Thoracic aorta (tissue), 2 donors: ENCODE measurements around the gene GLTPD2. TPM values are rescaled to one million over a fixed set of nuclear protein-coding genes. Genes with fewer than 3 reads are reported as not detected.

ENCODE experiments used
- ATAC-seq: fragments of 150-250 bp; one replicate; pipeline ENCODE4 v1.8.0; 2017; ENCODE audit warnings: low read depth; ENCODE audit not compliant: insufficient number of reproducible peaks, low FRiP score
- DNase-seq: peaks from one replicate; pipeline ENCODE4 v3.0.0-alpha.2; 2020; ENCODE audit warnings: low spot score
- H3K27ac ChIP-seq, 2 donors: fragments of 200-600 bp; sonication (generic); 1 replicate in 1 of 2; 2 replicates in 1 of 2; pipeline ENCODE4 v1.5.1; 2016; ENCODE audit warnings: mild to moderate bottlenecking in 2 of 2, moderate library complexity in 2 of 2
- H3K27me3 ChIP-seq: fragments of 200-600 bp; sonication (generic); replicated peaks from 2 replicates; pipeline ENCODE4 v1.6.0; 2016; ENCODE audit warnings: mild to moderate bottlenecking; ENCODE audit not compliant: insufficient read depth
- H3K36me3 ChIP-seq: fragments of 200-600 bp; sonication (generic); one replicate; pipeline ENCODE4 v1.5.1; 2016
- H3K4me1 ChIP-seq, 2 donors: fragments of 200-600 bp; sonication (generic); 1 replicate in 1 of 2; 2 replicates in 1 of 2; pipeline versions ENCODE4 v1.5.1 to v1.6.0; 2016; ENCODE audit warnings: low read depth in 2 of 2, mild to moderate bottlenecking in 1 of 2; ENCODE audit not compliant: control insufficient read depth in 1 of 2
- H3K4me3 ChIP-seq: fragments of 200-600 bp; sonication (generic); 2 replicates; pipeline ENCODE4 v1.5.1; 2016; ENCODE audit warnings: mild to moderate bottlenecking
- H3K9me3 ChIP-seq: fragments of 200-600 bp; sonication (generic); 2 replicates; pipeline ENCODE4 v1.5.1; 2016
- total RNA-seq, 2 donors: library from RNA; depleted of rRNA; stranded (reverse); fragments of >200 nt; gene quantifications; one replicate each; pipeline versions ENCODE4 v1.1.0 to v1.2.3, GENCODE V29; 2016
- TF ChIP-seq, protein P1 (sequence below): fragments of 200-600 bp; sonication (generic); IDR thresholded peaks from one replicate; pipeline ENCODE4 v1.5.1; 2019; ENCODE audit warnings: antibody characterized with exemption

Gene GLTPD2
- total RNA-seq, 2 donors from 2014 or later: not detected

DNA sequence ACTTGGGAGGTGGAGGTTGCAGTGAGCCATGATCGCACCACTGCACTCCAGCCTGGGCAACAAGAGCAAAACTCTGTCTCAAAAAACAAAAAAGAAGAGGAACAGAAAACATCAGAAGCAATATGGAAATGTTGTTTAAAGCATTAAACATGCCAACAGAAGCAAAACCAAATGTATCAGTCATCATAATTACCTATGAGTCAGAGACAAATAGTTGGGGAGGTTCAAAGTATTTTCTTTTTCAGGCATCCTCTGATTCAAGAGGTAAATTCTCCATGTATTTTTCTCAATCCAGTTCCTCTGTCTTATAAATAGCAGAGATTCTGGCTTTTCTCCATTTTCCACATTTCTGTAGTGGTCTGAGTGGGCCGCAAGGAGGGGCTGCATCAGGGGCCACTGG lies 19.1 kb upstream of the GLTPD2 start:
- Histone ChIP-seq H3K4me3 (no peak overlapping the region), H3K36me3 (no peaks in the 10 kb centered on the region), H3K9me3 (no peaks in the 10 kb centered on the region), H3K27ac (no peak overlapping the region), H3K27me3 (no peaks in the 10 kb centered on the region), H3K4me1 (no peaks in the 10 kb centered on the region)
- DNase-seq: no peak
- TF ChIP-seq, protein P1, sequence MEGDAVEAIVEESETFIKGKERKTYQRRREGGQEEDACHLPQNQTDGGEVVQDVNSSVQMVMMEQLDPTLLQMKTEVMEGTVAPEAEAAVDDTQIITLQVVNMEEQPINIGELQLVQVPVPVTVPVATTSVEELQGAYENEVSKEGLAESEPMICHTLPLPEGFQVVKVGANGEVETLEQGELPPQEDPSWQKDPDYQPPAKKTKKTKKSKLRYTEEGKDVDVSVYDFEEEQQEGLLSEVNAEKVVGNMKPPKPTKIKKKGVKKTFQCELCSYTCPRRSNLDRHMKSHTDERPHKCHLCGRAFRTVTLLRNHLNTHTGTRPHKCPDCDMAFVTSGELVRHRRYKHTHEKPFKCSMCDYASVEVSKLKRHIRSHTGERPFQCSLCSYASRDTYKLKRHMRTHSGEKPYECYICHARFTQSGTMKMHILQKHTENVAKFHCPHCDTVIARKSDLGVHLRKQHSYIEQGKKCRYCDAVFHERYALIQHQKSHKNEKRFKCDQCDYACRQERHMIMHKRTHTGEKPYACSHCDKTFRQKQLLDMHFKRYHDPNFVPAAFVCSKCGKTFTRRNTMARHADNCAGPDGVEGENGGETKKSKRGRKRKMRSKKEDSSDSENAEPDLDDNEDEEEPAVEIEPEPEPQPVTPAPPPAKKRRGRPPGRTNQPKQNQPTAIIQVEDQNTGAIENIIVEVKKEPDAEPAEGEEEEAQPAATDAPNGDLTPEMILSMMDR: no peak
- no peak for ATAC-seq

DNA sequence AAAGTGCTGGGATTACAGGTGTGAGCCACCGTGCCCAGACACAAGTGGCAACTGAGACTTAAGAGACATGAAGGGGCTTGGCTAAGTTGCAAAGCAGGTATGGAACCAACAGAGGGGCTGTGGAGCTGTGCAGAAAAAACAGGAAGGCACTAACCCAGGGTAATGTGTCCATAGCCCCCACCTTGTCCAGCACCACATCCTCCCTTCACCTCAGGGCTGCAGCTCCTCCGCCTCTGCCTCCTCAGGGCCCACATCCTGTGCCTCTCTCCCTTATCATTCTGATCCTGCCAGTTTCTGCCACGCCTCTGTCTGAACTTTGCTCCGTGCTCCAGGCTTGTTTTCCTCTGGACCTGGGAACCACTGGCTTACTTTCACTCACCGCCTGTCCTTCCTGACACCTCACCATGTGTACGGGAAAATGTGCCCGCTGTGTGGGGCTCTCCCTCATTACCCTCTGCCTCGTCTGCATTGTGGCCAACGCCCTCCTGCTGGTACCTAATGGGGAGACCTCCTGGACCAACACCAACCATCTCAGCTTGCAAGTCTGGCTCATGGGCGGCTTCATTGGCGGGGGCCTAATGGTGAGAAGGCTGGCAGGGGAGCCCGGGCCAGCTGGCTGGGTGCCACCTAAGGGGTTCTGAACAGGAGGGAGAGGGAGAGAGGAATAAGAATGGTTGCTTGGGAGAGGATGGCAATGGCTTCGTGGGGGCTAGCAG lies 17.1 kb upstream of the GLTPD2 start, which contains the start of gene TM4SF5:
TSS of gene TM4SF5 (plus strand) at position 368 of the 716 bp plus-strand sequence. CDS start at position 405, 37 bp downstream.
- TF ChIP-seq, protein P1: no peak
- Histone ChIP-seq H3K27me3 (no peaks in the 10 kb centered on the region), H3K9me3 (no peaks in the 10 kb centered on the region), H3K4me1 (no peaks in the 10 kb centered on the region), H3K36me3 (no peaks in the 10 kb centered on the region), H3K27ac (no peak within 1 kb of the TSS), H3K4me3 (no peak within 1 kb of the TSS)
- DNase-seq (no peak), ATAC-seq (no peak)

DNA sequence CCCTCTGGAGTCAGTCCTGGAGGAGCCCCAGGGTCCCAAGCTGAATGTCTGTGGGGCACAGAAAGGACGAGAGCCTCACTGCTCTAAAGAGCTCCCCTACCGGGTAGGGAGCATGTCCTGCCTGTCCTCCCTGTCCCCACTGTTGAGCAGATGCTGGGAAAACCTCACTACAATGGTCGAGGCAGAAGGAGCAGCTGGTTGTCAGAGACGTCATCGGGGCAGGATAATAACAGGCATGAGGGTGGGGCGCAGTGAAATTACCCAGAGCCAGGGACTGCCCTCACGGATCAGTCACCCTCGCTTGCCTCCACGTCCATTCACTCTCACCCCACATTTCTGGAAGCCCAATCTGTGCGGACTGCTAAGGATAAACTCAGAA lies 16.5 kb upstream of the GLTPD2 start:
- no peak overlapping the region for H3K27ac ChIP-seq
- DNase-seq (no peak), ATAC-seq (no peak)
- no peaks in the 10 kb centered on the region for H3K9me3 ChIP-seq
- TF ChIP-seq, protein P1: no peak
- no peaks in the 10 kb centered on the region for H3K36me3 ChIP-seq
- no peak overlapping the region for H3K4me3 ChIP-seq
- H3K4me1 ChIP-seq: no peaks in the 10 kb centered on the region
- no peaks in the 10 kb centered on the region for H3K27me3 ChIP-seq

DNA sequence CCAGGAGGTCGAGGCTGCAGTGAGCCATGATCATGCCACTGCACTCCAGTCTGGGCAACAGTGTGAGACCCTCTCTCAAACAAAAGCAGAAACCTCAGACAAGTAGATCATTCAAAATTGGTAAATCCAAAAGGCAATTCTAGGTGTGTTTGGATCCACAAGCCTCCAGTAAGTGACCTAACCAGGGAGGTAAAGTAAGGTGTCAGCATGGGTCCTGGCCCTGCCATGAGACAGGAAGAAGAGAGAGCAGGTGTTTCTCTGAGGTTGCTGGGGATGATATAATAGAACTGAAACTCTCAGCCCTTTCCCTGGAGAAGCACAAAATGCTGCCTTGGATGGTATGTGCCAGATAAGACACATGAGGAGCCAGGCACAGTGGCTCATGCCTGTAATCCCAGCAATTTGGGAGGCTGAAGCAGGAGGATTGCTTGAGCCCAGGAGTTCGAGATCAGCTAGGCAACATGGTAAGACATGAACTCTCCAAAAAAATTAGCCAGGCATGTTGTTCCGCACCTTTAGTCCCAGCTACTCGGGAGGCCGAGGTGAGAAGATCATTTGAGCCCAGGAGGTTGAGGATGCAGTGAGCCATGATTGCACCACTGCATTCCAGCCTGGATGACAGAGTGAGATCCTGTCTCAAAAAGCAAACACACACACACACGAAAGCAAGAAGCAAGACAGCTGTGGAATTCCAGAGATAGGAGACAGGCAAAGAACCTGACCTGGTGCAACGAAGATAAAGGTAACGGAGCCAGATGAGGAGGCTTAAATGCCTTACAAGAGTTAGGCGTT lies 10.6 kb upstream of the GLTPD2 start:
- Histone ChIP-seq H3K9me3 (no peaks in the 10 kb centered on the region), H3K36me3 (no peaks in the 10 kb centered on the region), H3K27me3 (no peaks in the 10 kb centered on the region), H3K4me1 (no peaks in the 10 kb centered on the region), H3K4me3 (no peak overlapping the region), H3K27ac (no peak overlapping the region)
- ATAC-seq (no peak), DNase-seq (no peak)
- TF ChIP-seq, protein P1: no peak

DNA sequence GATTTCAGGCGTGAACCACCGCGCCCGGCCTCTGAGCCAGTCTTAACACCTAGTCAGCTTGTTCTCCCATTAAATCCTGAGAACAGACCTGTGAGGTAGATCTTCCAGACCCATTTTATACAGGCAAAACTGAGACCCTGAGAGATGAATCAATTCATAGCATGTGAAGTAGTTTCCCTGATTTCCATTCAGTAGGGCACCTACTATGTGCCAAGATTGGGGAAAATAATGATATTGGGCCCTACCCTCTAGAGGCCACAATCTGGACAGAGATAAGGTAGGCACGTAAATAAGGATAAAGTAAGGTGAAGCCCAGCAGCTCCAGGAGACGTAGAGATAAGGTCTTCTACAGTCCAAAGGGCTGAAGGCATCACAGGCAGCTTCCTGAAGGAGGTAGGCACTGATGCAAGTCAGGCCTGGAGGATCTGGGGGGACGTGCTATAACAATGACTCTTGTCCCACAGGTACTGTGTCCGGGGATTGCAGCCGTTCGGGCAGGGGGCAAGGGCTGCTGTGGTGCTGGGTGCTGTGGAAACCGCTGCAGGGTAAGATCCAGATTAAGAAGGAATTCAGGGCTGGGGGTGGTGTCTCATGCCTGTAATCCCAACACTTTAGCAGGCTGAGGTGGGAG lies 8.3 kb upstream of the GLTPD2 start:
- no peak for DNase-seq
- Histone ChIP-seq H3K9me3 (no peaks in the 10 kb centered on the region), H3K4me1 (peaks cover 3 to 4% of the 10 kb centered on the region in 2 donors), H3K27me3 (no peaks in the 10 kb centered on the region), H3K4me3 (no peak overlapping the region), H3K36me3 (no peaks in the 10 kb centered on the region), H3K27ac (no peak overlapping the region)
- TF ChIP-seq, protein P1: no peak
- no peak for ATAC-seq
